GM10266 (cell line): ENCODE data around the gene HAUS7.
A peak's percentile ranks its signal among the peaks of the same experiment; 100 is the strongest.

ENCODE experiments used
- DNase-seq: peaks from one replicate; pipeline ENCODE4 v3.0.0; 2012; ENCODE audit errors: extremely low spot score
- TF ChIP-seq, protein P1 (sequence below): IDR thresholded peaks from 2 replicates; pipeline ENCODE4 v1.5.1; 2012; ENCODE audit warnings: mild to moderate bottlenecking, low read depth; ENCODE audit not compliant: control insufficient read depth, insufficient read depth; ENCODE audit errors: missing control alignments

Gene HAUS7

DNA sequence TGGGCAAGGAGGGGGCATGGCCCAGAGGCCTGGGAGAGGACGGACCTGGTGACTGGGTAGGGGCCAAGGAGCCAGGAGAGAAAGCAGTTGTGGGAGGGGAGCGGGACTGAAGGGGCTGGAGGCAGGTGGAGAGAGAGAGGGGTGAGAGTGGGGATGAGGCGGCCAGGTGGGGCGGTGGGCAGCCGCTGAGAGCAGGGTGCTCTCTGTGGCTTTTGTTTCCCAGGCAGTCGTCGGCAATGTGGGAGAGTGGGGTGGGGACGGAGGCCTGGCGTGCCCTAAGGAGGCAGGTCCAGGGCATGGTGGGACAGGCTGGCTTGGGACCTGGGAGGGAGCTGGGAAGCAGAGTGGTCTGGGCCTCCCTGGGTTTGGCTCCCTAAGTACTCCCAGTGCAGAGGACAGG is 43.9 kb upstream of the HAUS7 start:
- TF ChIP-seq, protein P1, sequence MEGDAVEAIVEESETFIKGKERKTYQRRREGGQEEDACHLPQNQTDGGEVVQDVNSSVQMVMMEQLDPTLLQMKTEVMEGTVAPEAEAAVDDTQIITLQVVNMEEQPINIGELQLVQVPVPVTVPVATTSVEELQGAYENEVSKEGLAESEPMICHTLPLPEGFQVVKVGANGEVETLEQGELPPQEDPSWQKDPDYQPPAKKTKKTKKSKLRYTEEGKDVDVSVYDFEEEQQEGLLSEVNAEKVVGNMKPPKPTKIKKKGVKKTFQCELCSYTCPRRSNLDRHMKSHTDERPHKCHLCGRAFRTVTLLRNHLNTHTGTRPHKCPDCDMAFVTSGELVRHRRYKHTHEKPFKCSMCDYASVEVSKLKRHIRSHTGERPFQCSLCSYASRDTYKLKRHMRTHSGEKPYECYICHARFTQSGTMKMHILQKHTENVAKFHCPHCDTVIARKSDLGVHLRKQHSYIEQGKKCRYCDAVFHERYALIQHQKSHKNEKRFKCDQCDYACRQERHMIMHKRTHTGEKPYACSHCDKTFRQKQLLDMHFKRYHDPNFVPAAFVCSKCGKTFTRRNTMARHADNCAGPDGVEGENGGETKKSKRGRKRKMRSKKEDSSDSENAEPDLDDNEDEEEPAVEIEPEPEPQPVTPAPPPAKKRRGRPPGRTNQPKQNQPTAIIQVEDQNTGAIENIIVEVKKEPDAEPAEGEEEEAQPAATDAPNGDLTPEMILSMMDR = no peak
- DNase-seq = no peak

DNA sequence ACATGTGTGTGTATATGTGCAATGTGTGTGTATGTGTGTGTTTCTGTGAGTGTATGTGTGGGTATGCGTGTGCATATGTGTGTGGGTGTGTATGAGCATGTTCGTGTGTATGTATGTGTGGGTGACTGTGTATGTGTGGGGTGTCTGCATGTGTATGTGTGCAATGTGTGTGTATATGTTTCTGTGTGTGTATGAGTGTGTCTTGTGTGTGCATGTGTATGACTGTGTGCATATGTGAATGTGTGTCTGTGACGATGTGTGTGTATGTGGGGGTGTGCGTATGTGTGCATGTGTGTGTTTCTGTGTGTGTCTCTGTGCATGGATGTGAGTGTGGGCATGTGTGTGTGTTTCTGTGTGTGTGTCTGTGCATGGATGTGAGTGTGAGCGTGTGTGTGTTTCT is 42.9 kb upstream of the HAUS7 start:
- TF ChIP-seq, protein P1 = no peak
- DNase-seq = no peak

DNA sequence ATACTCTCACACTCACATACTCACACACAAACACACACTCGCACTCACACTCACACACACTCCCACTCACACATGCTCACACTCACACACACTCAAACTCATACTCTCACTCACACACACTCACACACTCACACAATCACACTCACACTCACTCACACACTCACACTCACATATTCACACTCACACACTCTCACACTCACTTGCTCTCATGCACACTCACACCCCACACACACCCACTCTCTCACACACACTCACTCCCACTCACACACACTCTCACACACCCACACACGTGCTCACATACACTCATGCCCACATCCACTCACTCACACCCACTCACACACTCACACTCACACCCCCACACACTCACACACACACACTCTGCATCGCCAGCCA is 42.1 kb upstream of the HAUS7 start:
- DNase-seq = no peak
- TF ChIP-seq, protein P1 = no peak

DNA sequence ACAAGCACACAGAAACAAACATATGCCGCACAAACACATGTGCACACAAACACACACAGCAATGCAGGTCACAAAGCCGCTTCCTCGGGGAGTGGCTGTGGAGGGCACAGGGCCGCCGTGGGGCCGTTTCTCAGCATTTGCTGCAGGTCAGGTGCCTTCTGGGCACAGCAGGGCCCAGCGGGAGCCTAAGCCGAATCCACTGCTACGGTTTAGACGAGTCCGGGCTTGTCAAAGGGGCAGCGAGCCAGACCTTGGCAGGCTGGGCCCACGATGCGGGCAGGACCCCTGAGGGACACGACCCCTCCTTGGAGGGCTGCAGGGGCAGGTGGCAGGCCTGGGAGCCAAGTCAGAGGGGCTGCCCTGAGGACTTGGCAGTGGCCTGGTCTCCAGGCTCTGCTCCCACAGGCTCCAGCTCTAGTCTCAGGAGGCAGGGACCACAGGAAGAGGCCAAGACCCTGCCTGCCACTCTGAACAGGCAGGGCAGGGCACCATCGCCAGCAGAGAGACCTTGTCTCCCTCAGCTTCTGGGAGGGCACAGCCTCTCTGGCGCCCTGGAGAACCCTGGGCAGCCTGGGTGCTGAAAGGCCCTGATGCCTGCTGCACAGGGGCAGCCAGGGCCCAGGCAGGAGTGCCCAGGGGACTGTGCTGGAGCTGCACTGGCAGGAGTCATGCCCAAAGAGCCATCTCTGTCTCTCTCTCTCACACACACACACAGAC is 41.6 kb upstream of the HAUS7 start:
- TF ChIP-seq, protein P1 = no peak
- no peak for DNase-seq

DNA sequence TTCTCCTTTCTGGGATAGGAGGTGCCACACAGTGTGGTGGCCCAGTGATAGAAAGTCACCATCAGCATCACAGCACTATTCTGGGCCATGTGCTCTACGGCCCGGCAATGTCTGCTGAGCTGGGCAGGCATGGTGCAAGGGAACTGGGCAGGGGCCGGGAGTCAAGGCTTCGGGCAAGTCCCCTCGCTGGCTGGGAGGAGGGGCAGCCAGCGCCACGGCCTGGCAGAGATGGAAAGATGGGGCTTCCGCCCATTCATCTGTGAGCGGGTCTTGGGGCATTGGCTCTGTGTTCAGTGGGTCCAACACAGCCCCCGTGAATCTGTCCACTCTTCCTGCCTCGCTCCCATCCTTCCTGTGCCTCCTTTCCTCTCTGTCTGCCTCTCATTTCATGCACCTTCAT is 40.0 kb upstream of the HAUS7 start:
- TF ChIP-seq, protein P1 = no peak
- no peak for DNase-seq

DNA sequence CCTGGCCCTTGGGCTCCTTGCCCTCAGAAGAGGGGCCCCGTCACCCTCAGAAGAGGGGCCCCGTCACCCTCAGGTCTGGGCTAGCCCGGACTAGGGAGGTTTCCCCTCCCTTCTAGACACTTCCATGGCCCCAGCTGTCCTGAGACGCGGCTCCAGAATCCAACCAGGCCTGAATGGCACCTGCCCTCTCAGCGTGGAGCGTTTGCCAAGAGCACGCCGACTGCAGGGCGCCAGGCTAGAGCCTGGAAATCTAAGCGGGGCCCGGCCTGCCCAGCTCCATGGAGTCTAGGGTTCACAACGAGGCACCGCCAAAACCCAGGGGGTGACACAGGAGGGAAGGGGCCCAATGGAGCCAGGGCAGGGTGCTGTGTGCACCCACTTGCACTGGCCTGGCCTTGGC is 39.2 kb upstream of the HAUS7 start:
- DNase-seq = no peak
- TF ChIP-seq, protein P1 = no peak

DNA sequence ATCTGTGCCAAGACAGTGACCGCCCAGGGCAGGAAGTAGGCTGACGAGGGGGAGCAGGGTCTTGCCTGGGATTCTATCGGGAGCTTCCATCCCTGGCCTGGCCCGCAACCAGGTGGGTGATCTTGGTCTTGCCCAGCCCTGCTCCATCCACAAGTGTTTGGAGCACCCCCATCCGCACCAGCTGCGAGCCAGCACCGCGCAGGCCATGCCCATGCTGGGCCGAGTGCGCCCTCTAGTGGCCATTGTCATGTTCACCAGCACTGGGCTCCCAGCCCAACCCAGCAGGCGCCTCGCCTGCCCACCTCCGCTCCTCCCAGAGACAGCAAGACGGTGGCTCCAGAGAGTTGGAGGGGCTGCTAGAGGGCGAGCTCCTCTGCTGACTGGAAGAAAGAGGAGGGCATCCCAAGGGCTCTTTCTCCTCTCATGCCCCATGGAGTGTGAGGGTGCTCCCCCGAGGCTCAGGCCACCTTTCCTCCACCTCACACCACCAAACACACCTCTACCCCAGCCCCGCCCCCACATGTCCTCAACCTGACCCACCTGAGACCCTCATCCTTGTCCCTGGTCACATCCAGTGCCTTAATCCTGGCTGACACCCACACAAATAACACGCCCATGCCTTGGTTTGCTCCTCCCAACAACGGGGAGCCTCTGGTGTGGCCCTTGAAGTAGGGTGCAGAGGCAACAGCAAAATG is 37.3 kb upstream of the HAUS7 start:
- DNase-seq = peak; percentile 90

More for the DNA sequence above, 37.3 kb upstream of the HAUS7 start:
- TF ChIP-seq, protein P1 = peak; percentile 84
